ENCODE results near the gene PIEZO2.

The PIEZO2 gene

DNA sequence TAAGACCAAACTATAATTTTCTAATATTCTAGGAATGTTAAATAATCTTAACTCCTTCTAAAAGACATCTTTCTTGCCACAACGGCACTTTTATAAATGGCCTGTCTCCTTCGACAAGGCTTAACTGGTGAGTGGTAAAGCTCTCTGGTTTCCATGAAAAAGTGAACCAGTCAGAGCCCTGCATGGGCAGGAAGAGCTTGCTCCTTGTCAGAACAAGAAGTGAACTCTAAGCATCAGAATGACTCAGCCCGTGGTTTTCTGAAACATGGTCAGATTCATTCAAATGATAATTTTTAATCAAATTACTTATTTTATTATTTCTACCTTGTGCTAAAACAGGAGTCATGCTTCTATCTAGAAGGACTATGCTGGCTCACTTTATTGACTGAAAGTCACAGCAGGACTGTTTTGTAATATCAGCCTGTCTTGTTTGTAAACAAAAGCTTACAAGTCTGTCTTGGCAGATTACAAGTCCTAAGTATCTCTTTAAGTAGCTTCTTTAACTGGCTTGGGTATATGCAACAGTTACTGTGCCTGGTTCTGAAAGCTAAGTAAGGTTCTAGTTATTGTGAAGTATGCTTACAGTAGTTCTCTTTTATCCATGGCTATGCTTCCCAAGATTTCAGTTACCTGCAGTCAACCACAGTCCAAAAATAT lies 378.2 kb downstream of the PIEZO2 start:
- DNase-seq = no peak

DNA sequence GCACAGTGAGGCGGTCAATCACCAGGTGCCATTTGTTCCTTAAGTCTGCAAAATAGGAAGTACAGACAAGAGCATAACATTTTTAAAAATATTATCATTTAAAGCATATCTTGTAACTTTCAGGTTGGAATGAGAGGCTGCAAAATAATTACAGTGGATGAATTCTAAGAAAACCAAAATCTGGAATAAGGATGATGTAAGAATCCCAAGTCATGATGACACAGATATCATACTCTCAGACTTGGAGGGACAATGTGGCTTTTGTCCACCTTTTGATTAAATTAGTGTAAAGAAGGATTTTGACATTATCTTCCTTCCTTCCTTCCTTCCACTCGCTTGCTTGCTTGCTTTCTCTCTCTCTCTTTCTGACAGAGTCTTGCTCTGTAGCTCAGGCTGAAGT lies 379.1 kb downstream of the PIEZO2 start:
- DNase-seq = no peak

DNA sequence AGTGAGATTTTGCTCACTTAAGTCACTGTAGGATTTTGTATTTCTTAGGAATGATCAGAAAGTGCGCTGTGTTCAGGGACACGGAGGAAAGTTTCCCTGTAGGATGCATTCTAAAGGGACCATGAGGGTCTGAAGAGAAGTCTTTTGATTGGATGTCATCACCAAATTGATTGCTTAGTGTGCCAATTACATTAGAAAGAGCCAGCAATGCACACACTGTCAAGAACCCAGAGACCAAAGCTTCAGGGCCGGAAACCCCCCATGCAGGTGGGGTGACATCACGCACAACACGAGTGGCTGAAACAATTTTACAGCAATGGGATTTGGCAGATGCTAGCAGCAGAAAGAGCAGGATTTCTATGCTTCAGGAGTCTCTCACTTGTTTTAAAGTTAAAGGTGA lies 381.1 kb downstream of the PIEZO2 start:
- DNase-seq = no peak

DNA sequence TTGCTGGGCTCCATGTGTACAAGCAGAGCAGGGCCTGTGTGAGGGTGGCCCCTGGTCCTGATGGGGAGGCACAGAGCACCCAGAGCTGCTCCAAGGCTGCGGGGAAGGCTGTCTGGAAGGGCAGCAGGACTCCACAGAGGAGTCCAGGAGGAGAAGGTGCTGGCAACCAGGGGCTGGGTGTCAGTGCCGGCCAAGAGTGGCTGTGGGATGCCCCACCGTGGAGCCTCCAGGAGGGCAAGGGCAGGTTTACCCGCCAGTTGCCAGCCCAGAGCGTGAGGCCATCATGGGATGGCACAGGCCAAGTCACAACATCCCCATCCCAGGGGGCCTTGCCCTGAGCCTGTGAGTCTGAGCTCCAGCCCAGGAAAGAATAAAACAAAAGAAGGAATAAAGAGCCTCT lies 381.7 kb downstream of the PIEZO2 start:
- no peak for DNase-seq

DNA sequence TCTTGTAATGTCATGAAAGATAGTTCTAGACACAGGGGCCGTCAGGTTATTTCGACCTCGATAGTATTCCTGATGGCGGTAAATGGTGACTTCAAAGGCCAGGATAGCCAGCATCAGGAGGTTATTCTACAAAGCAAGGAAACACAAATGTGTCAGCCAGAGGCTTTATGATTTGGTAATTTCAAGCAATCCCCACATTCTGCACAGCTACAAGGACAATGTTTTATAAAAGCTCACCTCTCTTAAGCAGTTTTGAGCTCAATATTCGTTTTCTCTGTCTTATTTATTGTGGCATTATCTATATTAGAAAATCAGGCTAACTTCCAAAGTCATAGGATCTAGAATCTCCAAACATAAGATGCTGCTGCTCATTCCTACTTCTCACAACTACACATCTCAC lies 388.4 kb downstream of the PIEZO2 start:
- DNase-seq = no peak

DNA sequence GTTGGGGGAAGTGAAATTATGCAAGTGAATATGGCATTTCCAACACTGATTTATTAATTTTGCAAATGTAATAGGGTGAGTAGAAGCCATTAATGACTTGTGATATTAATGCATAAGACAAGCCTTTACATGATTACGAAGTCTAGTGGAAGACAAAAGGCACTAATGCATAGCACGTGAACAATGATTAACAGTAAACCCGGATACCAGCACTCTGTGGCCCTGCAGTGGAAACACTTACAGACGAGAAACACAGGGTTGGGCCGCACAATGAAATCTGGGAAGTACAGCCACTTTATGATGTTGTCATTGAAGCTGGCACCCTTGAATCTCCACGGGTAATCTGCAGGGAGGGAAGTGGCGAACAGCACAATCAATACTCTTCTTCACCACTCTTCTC lies 390.1 kb downstream of the PIEZO2 start:
- no peak for DNase-seq

DNA sequence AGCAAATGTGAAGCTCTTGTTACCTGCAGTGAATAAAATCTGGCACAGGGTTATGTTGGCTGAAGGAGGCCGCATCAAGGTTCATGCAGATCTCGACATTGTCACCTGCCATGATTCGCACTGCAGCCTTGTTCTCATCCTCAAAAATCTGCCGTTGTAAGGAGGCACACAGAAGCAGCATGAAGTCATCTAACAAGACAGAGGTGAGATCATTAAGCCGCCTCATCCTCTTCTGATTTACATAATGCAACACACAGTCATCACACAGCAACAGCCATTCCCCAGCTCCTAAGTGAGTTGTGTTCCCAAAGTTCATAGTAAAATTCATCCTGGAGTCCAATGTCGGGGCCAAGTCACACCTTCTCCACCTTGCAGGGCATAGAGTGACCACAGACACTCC lies 391.4 kb downstream of the PIEZO2 start:
- DNase-seq = no peak

DNA sequence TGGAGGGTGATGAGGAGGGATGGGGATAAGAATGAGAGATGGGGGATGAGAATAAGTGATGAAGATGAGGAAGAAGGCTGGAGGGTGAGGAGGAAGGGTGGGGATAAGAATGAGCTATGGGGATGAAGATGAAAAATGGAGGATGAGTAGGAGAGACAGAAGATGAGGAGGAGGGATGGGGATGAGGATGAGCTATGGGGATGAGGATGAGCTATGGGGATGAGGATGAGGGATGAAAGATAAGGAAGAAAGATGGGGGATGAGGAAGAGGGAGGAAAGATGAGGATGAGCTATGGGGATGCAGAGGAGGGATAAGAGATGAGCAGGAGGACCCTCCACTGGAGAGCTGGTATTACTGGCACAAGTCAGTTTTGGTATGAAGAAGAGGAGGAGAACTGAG lies 392.0 kb downstream of the PIEZO2 start:
- DNase-seq = no peak

DNA sequence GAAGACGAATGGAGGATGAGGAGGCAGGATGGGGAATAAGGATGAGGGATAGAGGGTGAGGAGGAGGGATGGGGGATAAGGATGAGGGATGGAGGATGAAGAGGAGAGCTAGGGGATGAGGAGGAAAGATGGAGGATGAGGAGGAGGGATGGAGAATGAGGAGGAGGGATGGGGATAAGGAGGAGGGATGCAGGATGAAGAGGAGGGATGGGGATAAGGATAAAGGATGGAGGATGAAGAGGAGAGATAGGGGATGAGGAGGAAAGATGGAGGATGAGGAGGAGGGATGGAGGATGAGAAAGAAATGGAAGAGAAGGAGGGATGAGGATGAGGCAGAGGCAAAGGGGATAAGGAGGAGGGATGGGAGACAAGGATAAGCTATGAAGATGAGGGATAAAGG lies 393.5 kb downstream of the PIEZO2 start:
- no peak for DNase-seq

DNA sequence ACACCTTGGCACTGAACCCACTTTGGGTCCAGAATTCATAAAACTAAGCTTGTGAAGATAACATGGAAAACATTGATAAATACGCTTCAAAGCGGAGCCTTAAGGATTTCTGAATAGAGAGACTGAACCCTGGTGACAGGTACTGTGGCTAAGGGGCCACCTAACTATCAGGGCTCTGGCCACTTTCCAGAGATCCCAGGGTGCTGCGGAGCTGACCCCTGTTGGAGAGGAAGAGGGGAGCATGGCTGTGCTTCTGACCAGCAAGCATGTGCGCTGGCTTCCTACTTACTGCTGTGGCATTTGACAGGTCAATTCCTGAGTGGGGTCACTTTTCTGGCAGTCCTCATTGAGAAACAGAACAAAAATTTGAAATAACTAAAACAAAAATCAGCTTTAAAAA lies 395.2 kb downstream of the PIEZO2 start:
- DNase-seq = no peak

DNA sequence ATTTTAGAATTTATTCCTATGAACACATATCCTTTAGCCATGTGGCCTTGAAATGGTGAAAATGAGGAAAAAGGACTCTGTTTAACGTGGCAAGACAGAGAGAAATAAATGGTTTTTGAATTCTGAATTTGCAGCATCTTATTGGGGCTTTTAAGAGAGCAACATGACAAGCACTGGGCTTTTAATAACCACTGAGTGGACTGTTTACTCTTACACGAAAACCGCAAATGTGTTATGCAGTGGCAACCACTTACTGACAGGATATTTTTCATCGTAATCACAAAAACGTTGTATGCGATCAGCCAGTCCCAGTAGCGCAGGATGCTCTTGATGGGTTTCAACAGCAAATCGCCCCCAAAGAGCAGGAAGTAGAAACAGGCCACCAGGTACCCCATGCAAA lies 397.0 kb downstream of the PIEZO2 start:
- DNase-seq = no peak

DNA sequence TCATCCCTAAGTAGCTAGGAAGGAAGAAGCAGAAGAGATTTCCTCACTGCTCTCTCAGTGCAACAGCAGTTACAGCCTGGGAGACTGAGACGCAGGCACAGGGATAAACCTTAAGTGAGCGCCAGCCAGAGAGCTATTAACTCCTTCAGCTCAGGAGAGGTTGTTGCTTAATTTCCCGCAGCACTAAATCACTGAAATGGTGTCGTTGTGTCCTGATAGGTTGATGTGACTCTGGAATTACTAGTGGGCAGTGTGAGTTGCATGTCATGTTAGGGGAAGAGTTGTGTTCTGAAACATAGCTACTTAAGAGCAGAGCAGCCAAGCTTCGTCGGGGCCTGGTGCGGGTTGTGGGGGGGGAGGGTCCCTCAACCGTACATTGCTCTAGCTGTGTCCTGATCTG lies 397.7 kb downstream of the PIEZO2 start:
- no peak for DNase-seq

DNA sequence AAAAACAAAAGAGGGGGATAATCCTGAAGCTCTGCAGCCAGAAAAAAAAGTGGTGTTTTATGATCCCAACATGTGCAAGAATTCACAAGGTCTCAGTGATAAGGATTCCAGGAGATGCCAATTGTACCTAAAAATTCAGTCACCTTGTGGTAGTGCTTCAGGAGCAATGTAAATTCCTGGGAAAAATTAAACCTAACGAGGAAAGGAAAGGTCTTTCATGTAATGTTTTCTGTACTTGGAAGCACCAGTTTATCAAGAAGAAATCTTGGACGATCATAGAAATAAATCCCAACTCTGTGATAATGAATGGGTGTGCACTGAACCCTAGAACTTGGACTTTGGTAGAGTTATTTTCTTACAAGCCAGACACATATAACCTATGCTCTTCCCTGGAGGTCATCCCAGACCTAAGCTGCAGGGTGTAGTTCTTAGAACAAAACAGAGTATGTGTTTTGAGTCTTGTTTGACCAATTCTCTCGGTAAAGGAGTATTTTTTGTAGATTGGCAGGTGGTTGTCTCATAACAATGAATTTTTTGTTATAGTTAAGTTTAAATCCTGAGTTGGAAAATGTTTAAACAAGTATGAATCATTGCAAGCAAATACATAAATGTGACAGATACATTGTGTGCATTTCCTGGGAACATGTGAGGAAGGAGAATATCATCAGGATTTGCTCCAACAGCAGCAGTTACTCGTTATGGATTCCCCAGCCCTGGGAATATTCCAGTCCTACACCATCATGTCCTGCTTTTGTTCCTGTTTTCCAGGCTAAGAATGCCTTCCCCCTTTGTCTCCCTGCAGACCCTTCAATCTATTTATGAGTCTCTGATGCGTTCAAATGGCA lies 399.0 kb downstream of the PIEZO2 start:
- no peak for DNase-seq

DNA sequence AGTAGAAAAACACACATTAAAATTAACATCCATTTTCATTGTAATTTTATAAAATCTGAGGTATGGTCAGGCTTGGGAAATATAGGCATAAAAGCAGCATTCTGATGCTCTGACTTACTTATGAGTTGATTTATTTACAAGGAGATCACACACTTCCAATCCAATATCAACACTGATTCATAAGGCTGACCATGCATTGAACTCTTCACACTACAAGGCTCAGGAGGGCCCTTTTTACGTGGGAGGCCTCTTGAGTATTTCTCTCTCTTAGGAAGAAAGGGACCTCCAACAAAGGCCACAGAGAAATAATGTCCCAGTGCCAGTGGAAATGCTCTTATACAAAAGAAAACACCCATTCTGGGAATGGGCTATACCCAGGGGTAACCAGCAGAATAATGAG lies 400.7 kb downstream of the PIEZO2 start:
- no peak for DNase-seq

DNA sequence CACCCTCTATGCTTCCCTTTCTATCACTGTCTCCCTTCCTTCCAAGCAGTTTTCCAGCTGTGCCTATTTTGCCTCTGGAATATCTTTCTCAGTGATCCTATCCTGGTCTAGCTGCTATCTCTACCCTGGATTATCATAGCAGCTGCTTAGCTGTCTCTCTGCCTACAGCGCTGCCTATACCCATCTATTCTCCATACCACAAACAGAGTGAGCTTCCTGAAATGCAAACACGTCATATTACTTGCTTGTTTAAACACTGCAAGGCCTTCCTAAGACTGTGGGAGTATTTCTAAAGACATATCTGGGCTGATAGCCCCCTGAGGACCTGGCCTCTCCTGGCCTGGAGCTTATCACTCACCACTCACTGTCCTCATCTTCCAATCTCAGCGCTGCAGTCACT lies 403.4 kb downstream of the PIEZO2 start:
- DNase-seq = no peak

DNA sequence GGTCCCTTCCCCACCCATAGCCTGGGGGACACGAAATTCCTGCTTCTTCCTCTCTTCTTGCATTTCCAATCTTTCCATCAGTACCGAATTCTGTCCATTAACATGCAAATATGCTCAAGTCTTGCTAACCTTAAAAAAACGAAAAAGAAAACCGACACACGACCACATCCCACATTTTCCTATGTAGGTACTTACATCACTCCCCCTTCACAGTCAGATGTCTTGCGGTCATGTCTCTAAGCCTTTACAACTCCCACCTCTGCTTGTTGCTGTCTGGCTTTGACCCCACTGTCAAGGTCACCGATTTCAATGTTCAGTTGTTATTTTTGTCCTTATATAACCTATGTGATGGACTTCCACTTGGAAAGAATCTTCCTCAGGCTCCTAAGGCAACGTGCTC lies 404.1 kb downstream of the PIEZO2 start:
- no peak for DNase-seq

DNA sequence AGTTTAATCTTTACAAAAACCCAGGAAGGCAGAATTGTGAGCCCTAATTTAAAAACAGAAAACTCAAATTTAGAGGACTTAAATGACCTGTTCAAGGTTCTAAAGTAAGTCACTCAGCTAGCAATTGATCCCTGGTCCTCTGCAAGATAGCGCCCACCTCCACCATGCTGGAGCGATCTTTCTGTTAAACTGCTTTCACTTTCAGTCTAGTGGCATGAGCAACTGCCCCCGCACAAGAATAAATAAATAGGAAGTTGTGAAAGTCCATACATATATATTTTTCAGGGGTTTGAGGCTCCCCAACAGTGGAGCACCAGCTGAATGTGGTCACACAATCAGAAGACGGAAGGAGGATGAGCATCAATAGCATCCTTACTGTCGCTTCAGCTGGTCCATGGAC lies 405.6 kb downstream of the PIEZO2 start:
- DNase-seq = no peak

DNA sequence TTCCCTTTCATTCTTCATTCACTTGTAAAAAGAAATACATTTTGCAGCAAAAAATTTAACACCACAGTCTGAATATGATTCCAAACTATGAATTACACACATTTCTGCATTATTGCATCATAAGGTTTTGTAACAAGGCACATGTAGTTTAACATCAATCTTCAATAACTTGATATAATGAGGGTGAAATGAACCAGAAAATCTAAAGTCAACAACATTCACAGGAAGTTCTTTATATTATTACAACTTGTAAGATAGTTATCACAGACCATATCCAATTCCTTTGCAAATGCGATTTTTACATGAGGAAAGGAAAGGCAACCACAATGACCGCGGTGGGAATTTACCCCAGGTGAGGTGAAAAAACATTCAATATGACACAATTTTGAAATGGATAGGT lies 410.2 kb downstream of the PIEZO2 start:
- no peak for DNase-seq

DNA sequence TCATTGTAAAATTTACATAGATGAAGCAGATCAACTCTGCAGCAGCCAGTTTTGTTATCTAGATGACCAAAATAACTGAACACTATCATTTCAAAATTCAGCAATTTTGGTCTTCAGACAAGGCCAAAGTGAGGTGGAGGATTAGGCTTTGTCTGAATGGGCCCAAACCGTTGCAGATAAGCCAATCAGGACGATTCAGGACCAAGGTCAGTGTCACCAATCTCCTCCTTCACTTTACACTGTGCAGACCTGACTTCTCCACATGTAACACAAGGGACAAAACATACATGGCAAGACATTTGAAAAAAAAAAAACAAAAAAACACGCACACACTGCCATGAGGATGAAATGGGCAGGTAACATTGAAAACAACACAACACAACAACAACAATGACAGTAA lies 412.4 kb downstream of the PIEZO2 start:
- no peak for DNase-seq

DNA sequence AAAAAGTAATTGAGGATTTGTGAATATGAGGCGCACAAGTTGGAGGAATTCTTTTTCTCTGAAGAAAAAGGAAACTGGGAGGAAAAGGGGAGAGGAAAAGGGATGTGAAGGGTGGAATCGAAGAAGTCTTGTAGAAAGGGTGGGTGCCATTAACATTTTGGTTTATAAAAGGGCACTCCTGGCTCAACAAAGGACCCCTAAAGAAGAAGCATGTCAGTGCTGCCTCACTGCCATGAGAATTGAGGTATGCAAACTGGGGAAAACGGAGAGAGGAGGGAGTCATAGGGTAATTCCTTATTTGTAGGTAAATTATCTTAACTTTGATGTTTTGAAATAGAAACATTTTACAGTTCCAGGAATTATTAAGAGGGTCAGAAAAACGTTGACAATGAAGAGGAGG lies 416.4 kb downstream of the PIEZO2 start:
- DNase-seq = no peak

DNA sequence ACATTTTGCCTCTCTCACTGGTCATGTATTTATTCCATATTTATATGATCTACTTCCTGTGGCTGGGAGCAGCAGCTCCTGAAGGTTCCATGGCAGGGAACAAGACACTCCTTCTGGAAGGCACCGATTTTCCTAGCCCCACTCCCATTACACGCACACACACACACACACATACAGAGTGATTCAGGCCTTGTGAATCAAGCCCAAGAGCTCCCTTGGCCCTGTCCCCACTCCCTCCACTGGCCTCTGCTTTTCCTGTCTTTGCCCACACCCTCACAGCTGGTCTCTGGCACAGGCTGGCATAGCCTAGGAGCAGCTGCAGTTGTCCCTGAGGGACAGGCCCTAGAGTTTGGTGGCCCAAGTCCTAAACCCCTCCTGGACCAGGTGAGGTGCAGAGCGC lies 421.9 kb downstream of the PIEZO2 start:
- no peak for DNase-seq

DNA sequence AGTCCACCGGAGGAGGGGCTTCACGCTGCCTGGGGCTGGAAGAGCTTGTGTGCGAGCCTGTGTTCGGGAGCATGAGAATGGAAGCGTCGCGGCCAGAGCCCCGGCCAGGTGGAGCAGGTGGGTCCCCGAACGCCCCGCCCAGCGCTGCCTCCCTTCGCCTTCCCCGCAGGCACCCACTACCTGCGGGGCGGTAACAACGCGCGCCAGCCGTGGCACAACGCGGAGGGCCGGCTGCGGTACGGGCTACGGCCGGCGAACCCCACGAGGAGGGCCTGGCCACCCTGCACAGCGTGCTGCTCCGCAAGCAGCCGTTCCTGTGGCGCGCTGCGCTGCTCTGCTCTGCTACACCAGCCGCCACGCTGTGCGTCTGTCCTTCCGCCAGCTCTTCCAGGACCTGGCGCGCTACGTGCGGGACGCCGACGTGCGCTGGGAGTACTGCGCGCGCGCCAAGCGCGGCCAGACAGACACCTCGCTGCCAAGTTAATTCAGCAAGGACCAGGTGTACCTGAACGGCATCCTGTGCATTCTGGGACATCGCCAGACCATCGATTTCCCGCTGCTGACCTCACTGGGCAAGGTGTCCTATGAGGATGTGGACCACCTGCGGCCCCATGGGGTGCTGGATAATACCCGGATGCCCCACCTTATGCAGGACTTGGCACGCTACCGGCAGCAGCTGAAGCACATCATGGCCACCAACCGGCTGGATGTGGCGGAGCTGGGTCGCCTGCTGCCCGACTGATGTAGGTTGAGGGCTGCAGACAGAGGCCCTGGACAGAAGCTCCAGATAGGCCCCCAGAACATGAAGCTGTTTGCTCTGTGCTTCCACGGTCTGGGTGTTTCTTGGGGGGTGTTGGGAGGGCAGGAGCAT lies 422.9 kb downstream of the PIEZO2 start:
- DNase-seq = no peak

DNA sequence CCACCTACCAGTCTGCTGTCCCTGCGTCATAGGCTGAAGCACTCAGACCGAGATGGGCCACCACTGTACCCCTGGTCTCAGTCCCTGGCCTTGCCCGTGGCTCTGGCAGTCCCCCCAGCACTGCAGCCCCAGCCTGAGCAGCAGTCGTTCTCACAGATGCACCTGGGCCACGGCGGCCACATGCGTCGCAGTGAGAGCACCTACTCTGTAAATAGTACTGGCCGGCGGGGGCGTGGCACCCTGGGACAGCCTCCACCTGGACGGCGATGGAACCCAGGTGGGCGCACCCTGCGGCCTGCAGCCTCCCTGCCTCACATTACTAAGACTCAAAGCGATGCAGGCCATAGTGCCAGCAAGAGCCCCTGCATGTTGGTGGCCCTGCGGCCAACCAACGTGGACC lies 424.7 kb downstream of the PIEZO2 start:
- no peak for DNase-seq

DNA sequence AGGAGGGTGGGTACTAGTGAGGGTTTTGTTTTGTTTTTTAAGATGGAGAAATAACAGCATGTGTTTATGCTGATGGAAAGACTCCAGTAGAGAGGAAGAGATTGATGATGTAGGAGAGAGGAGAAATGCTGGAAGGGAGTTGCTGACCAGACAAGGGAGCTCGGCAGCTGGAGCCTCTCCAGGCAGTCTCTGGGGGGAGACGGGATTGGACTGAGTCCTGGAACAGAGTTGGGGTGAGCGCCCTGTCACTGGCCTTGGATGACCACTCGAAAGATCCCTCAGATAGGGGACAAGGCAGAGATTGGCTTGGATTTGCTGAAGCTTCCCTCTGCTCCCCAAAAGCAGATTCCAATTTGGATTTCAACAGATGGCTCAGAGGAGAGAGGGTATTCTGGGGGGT lies 425.9 kb downstream of the PIEZO2 start:
- no peak for DNase-seq
